Pancreas (tissue), 10 donors: Measurements from ENCODE around the gene CUL1. TPM values are rescaled to one million over a fixed set of nuclear protein-coding genes. Genes with fewer than 3 reads are reported as not detected.

Experiments
- ATAC-seq, 4 donors: fragments of 200-7000 bp; cut with Tn5 transposase; one replicate each; pipeline versions ENCODE4 v1.8.0 to v1.9.1; 2020; ENCODE audit warnings: mild to moderate bottlenecking in 4 of 4, moderate library complexity in 4 of 4
- DNase-seq, 6 donors: peaks; one replicate each; pipeline ENCODE4 v3.0.0-alpha.2; 2020
- FAIRE-seq: peaks from 2 replicates; lab custom pipeline; 2012; peaks lifted over from hg19 to GRCh38; lab: Jason Lieb, UNC
- H3K27ac ChIP-seq, 4 donors: fragments of 200-600 bp; sonication (generic); 1 replicate in 3 of 4; 2 replicates in 1 of 4; pipeline versions ENCODE4 v1.5.0 to v1.8.0; 2020
- H3K27me3 ChIP-seq, 4 donors: fragments of 200-600 bp; one replicate each; pipeline ENCODE4 v1.8.0; 2021
- H3K36me3 ChIP-seq, 3 donors: fragments of 200-600 bp; sonication (generic) in 1 of 3; one replicate each; pipeline versions ENCODE4 v1.5.0 to v1.8.0; 2020 to 2021
- H3K4me1 ChIP-seq, 3 donors: fragments of 200-600 bp; one replicate each; pipeline ENCODE4 v1.8.0; 2021
- H3K4me3 ChIP-seq, 4 donors: fragments of 200-600 bp; sonication (generic) in 2 of 4; one replicate each; pipeline versions ENCODE4 v1.5.0 to v1.8.0; 2020 to 2021
- H3K9me3 ChIP-seq, 4 donors: fragments of 200-600 bp; one replicate each; pipeline ENCODE4 v1.8.0; 2021
- WGBS, 2 donors: extraction: QIAGEN DNeasy Blood & Tissue Kit; methylation state at CpG; one replicate each; pipeline ENCODE4 v1.1.7; 2013; 5-methylcytosine and 5-hydroxymethylcytosine counted together
- intact Hi-C, 3 donors: fragments of 100-400 bp; cut with DNase I; formaldehyde crosslinking; loops; one replicate each; pipeline versions ENCODE4 v1.11.1 to v1.14.2; 2022
- polyA plus RNA-seq, 2 donors: library from polyadenylated mRNA; stranded (reverse); fragments of 200-250 nt; gene quantifications; one replicate each; pipeline ENCODE4 v1.2.3, GENCODE V29; 2013
- total RNA-seq, 6 donors: library from RNA; stranded (reverse); fragmentation: NEBNext Ultra II Directional in 4 of 6; extraction: Animal tissue kit (Norgen Biotek cat#: 25700) in 4 of 6; gene quantifications; one replicate each; pipeline versions ENCODE4 v1.2.1 to v1.2.4, GENCODE V29; 2021 to 2023
- TF ChIP-seq, protein P1 (sequence below), 4 donors: fragments of 200-600 bp; sonication (generic) in 3 of 4; IDR thresholded peaks; one replicate each; pipeline versions ENCODE4 v1.5.0 to v1.8.0; 2021; ENCODE audit warnings: antibody characterized with exemption in 4 of 4
- donor health status: healthy with polysubstance abuse.
- donor health status: DM: no; HTN: no; CAD: no; lungs with moderate emphysema.
- donor health status: DM: no; HTN: no; CAD: no.
- donor health status: control.
- donor health status: control.
- donor health status: Bipolar disorder and iron deficiency.
- donor health status: DM: yes; HTN: yes; CAD: no.
- donor health status: DM: no; HTN: no; CAD: no.
- donor health status: DM: no; HTN: no; CAD: no.
- donor health status: DM: yes; HTN: yes; CAD: no.

Gene CUL1
- total and polyA plus RNA-seq, 8 donors = 8.9 to 19.2 (median 12.9) TPM

DNA sequence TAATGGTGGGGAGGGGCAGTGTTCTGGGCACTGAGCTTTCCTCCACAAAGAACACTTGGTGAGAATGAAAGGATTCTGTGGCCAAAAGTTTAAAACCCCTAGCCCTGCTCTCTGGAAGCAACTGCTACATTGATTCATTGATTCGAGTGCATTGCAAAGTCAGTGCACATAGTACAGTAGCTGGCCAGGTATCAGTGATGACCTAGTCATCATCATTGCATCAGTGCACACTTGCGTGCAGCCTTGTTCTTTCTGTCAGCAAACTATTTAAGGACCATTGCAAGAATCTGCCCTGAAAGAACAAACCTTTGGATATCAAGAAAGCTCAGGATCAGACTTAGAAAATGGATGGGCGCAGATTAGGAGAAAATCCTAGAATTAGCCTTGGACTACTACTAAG is 47.4 kb downstream of the CUL1 start:
- H3K4me1 ChIP-seq = no peaks in the 10 kb centered on the region
- H3K36me3 ChIP-seq = no peaks in the 10 kb centered on the region
- no peaks in the 10 kb centered on the region for H3K9me3 ChIP-seq
- ATAC-seq (no peak), DNase-seq (no peak), FAIRE-seq (no peak)
- H3K4me3 ChIP-seq = no peak overlapping the region
- no peak overlapping the region for H3K27ac ChIP-seq
- WGBS, 2 donors = 85 to 95% methylated on average over 3 of the region's 3 CpGs
- TF ChIP-seq, protein P1, sequence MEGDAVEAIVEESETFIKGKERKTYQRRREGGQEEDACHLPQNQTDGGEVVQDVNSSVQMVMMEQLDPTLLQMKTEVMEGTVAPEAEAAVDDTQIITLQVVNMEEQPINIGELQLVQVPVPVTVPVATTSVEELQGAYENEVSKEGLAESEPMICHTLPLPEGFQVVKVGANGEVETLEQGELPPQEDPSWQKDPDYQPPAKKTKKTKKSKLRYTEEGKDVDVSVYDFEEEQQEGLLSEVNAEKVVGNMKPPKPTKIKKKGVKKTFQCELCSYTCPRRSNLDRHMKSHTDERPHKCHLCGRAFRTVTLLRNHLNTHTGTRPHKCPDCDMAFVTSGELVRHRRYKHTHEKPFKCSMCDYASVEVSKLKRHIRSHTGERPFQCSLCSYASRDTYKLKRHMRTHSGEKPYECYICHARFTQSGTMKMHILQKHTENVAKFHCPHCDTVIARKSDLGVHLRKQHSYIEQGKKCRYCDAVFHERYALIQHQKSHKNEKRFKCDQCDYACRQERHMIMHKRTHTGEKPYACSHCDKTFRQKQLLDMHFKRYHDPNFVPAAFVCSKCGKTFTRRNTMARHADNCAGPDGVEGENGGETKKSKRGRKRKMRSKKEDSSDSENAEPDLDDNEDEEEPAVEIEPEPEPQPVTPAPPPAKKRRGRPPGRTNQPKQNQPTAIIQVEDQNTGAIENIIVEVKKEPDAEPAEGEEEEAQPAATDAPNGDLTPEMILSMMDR (IDR thresholded peaks at IDR 0.05) = no peak
- intact Hi-C loops = no loop called here
- no peaks in the 10 kb centered on the region for H3K27me3 ChIP-seq

GRCh38 chr7:148747274-148747673 is 48.6 kb downstream of the CUL1 start:
- H3K4me1 ChIP-seq = no peaks in the 10 kb centered on the region
- no peaks in the 10 kb centered on the region for H3K27me3 ChIP-seq
- DNase-seq (no peak), ATAC-seq (peak in 2 of 4 donors; percentile 33 to 44), FAIRE-seq (no peak)
- intact Hi-C loops = no loop called here
- TF ChIP-seq, protein P1 (IDR thresholded peaks at IDR 0.05) = no peak
- no peak overlapping the region for H3K4me3 ChIP-seq
- H3K9me3 ChIP-seq = no peaks in the 10 kb centered on the region
- H3K27ac ChIP-seq = no peak overlapping the region
- 36 to 38% methylated on average over 3 of the region's 3 CpGs for WGBS, 2 donors
- H3K36me3 ChIP-seq = no peaks in the 10 kb centered on the region

DNA sequence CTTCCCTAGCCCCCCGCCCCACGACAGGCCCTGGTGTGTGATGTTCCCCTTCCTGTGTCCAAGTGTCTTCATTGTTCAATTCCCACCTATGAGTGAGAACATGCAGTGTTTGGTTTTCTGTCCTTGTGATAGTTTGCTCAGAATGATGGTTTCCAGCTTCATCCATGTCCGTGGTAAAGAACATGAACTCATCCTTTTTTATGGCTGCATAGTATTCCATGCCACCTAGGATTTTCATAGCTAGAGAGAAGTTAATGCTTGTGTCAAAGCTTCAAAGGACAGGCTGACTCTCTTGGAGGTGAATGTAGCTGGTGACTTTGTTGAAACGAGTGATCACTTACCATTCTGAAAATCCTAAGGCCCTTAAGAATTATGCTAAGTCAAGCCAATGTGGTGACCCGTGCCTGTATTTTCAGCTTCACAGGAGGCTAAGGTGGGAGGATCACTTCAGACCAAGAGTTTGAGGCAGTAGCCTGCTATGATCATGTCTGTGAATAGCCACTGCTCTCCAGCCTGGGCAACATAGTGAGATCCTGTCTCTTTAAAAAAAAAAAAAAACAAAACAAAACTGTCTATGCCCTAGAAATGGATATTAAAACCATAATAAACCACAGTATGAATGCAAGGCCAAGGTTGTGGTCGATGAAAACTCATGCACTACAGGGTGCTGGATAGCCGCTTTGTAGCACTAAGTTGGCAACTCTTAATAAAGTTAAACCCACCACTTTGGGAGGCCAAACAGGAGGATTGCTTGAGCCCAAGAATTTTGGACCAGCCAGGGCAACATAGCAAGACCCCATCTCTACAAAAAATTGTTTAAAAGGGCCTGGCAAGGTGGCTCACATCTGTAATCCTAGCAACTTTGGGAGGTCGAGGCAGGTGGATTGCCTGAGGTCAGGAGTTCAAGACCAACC is 52.0 kb downstream of the CUL1 start:
- 95 to 99% methylated on average over 8 of the region's 8 CpGs for WGBS, 2 donors
- ATAC-seq = no peak
- Histone ChIP-seq H3K9me3 (no peaks in the 10 kb centered on the region), H3K4me3 (no peak overlapping the region), H3K36me3 (no peaks in the 10 kb centered on the region), H3K27me3 (no peaks in the 10 kb centered on the region), H3K27ac (no peak overlapping the region), H3K4me1 (no peaks in the 10 kb centered on the region)
- no peak for DNase-seq
- TF ChIP-seq, protein P1 (IDR thresholded peaks at IDR 0.05) = no peak
- FAIRE-seq = no peak
- intact Hi-C loops = no loop called here

DNA sequence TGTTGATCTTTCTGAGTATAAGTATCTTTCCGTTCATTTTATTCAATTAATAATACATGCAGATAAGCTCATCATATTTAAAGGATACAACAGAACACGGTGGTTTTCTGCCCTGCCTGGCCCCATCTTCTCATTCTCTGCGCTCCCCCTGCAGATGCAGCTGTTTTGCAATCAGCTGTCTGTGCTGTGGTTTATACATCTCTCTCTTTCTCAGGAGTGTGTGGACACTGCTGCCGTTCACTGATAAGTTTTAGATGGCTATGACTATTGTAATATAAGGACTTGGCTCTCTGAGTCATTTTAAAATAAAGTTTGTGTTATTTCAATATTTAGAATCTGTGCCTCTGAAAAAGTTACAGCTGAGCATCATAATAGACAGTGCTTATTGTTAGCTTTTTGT is 54.5 kb downstream of the CUL1 start:
- TF ChIP-seq, protein P1 (IDR thresholded peaks at IDR 0.05) = no peak
- ATAC-seq = no peak

DNA sequence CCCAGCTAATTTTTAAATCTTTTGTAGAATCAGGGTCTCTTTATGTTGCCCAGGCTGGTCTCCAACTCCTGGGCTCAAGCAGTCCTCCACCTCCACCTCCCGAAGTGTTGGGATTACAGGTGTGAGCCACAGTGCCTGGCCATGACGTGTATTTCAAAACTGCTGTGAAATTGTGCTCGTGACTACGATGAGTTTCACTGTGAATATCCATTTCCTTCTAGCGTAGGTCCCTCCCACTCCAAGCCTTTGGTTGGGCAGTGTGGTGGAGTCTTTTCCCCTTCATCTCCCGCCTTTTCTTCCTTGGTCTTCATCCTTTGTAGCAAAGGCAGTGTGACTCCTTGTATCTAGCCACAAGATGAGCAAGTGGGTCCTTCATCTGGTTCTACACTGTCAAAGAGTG is 56.2 kb downstream of the CUL1 start:
- no peaks in the 10 kb centered on the region for H3K9me3 ChIP-seq
- ATAC-seq (no peak), DNase-seq (no peak), FAIRE-seq (no peak)
- intact Hi-C loops = no loop called here
- 95 to 97% methylated on average over 6 of the region's 6 CpGs for WGBS, 2 donors
- H3K36me3 ChIP-seq = no peaks in the 10 kb centered on the region
- TF ChIP-seq, protein P1 (IDR thresholded peaks at IDR 0.05) = no peak
- H3K4me1 ChIP-seq = no peaks in the 10 kb centered on the region
- no peaks in the 10 kb centered on the region for H3K27me3 ChIP-seq
- H3K4me3 ChIP-seq = no peak overlapping the region
- no peak overlapping the region for H3K27ac ChIP-seq

More for the DNA sequence above, 54.5 kb downstream of the CUL1 start:
- H3K4me1 ChIP-seq = no peaks in the 10 kb centered on the region
- H3K4me3 ChIP-seq = no peak overlapping the region
- no peaks in the 10 kb centered on the region for H3K9me3 ChIP-seq
- intact Hi-C loops = no loop called here
- DNase-seq (no peak), FAIRE-seq (no peak)
- WGBS, 2 donors = 84% methylated on average over 4 of the region's 4 CpGs
- H3K27ac ChIP-seq = no peak overlapping the region
- no peaks in the 10 kb centered on the region for H3K36me3 ChIP-seq
- H3K27me3 ChIP-seq = no peaks in the 10 kb centered on the region
